ENCODE results near the gene INAFM2.

Gene INAFM2

GRCh38 chr15:40293006-40293405 is 30.5 kb upstream of the INAFM2 start:
- TF ChIP-seq EZH2 (IDR thresholded peaks at IDR 0.05; ENCODE audit: borderline replicate concordance, low read length): no peak
- TF ChIP-seq CTCF (IDR thresholded peaks at IDR 0.05; ENCODE audit: low read length): no peak
- no peaks in the 10 kb centered on the region for H3K36me3 ChIP-seq (ENCODE audit: insufficient read depth, low read length)

GRCh38 chr15:40293905-40294895 is 29.3 kb upstream of the INAFM2 start:
- Histone ChIP-seq H3K4me3 (ENCODE audit: low read depth, low read length, poor library complexity, severe bottlenecking) (no peak overlapping the region), H3F3A (ENCODE audit: insufficient read depth, low read length) (no peaks in the 10 kb centered on the region), H3K27ac (ENCODE audit: low read depth, low read length, poor library complexity, severe bottlenecking) (no peak overlapping the region), H3K36me3 (ENCODE audit: insufficient read depth, low read length) (no peaks in the 10 kb centered on the region), H4K20me1 (ENCODE audit: insufficient read depth, low read length) (no peaks in the 10 kb centered on the region), H2AFZ (ENCODE audit: low read length) (no peak overlapping the region), H3K4me1 (ENCODE audit: insufficient read depth, low read length, severe bottlenecking) (no peaks in the 10 kb centered on the region), H3K9ac (ENCODE audit: low read length) (no peak overlapping the region), H3K27me3 (ENCODE audit: insufficient read depth, low read length) (peaks cover 6% of the 10 kb centered on the region; the same call in 1 of the 2 replicates), H3K9me2 (ENCODE audit: low read depth, low read length) (no peaks in the 10 kb centered on the region), H3K4me2 (ENCODE audit: low read length) (no peak overlapping the region), H3K79me2 (ENCODE audit: insufficient read depth, low read length) (no peaks in the 10 kb centered on the region), H3K9me3 (ENCODE audit: low read length) (no peaks in the 10 kb centered on the region)
- TF ChIP-seq EZH2 (IDR thresholded peaks at IDR 0.05; ENCODE audit: borderline replicate concordance, low read length) (no peak), CTCF (IDR thresholded peaks at IDR 0.05; ENCODE audit: low read length) (no peak)

More at GRCh38 chr15:40293006-40293405, 30.5 kb upstream of the INAFM2 start:
- no peak overlapping the region for H3K4me3 ChIP-seq (ENCODE audit: low read depth, low read length, poor library complexity, severe bottlenecking)
- H3K4me1 ChIP-seq (ENCODE audit: insufficient read depth, low read length, severe bottlenecking): no peaks in the 10 kb centered on the region
- no peak overlapping the region for H3K4me2 ChIP-seq (ENCODE audit: low read length)
- no peaks in the 10 kb centered on the region for H3K9me2 ChIP-seq (ENCODE audit: low read depth, low read length)
- peaks cover 6% of the 10 kb centered on the region; the same call in 1 of the 2 replicates for H3K27me3 ChIP-seq (ENCODE audit: insufficient read depth, low read length)
- no peak overlapping the region for H2AFZ ChIP-seq (ENCODE audit: low read length)
- H4K20me1 ChIP-seq (ENCODE audit: insufficient read depth, low read length): no peaks in the 10 kb centered on the region
- H3K79me2 ChIP-seq (ENCODE audit: insufficient read depth, low read length): no peaks in the 10 kb centered on the region
- no peak overlapping the region for H3K27ac ChIP-seq (ENCODE audit: low read depth, low read length, poor library complexity, severe bottlenecking)
- H3K9me3 ChIP-seq (ENCODE audit: low read length): no peaks in the 10 kb centered on the region
- H3K9ac ChIP-seq (ENCODE audit: low read length): no peak overlapping the region
- no peaks in the 10 kb centered on the region for H3F3A ChIP-seq (ENCODE audit: insufficient read depth, low read length)

- H4K20me1 ChIP-seq (ENCODE audit: insufficient read depth, low read length): no peaks in the 10 kb centered on the region
- H3K4me1 ChIP-seq (ENCODE audit: insufficient read depth, low read length, severe bottlenecking): no peaks in the 10 kb centered on the region
- TF ChIP-seq EZH2 (IDR thresholded peaks at IDR 0.05; ENCODE audit: borderline replicate concordance, low read length) (no peak), CTCF (IDR thresholded peaks at IDR 0.05; ENCODE audit: low read length) (no peak)
- H3F3A ChIP-seq (ENCODE audit: insufficient read depth, low read length): no peaks in the 10 kb centered on the region
- H3K4me3 ChIP-seq (ENCODE audit: low read depth, low read length, poor library complexity, severe bottlenecking): no peak overlapping the region
- no peaks in the 10 kb centered on the region; the same call in 1 of the 2 replicates for H3K36me3 ChIP-seq (ENCODE audit: insufficient read depth, low read length)
- no peaks in the 10 kb centered on the region for H3K9me2 ChIP-seq (ENCODE audit: low read depth, low read length)
- no peak overlapping the region for H3K9ac ChIP-seq (ENCODE audit: low read length)
- H2AFZ ChIP-seq (ENCODE audit: low read length): no peak overlapping the region
- H3K27ac ChIP-seq (ENCODE audit: low read depth, low read length, poor library complexity, severe bottlenecking): no peak overlapping the region
- no peak overlapping the region for H3K4me2 ChIP-seq (ENCODE audit: low read length)
- H3K9me3 ChIP-seq (ENCODE audit: low read length): peaks cover under 1% of the 10 kb centered on the region
- H3K79me2 ChIP-seq (ENCODE audit: insufficient read depth, low read length): no peaks in the 10 kb centered on the region
- H3K27me3 ChIP-seq (ENCODE audit: insufficient read depth, low read length): peaks cover 7% of the 10 kb centered on the region; the same call in 1 of the 2 replicates
Measured at GRCh38 chr15:40295297-40295696, 28.2 kb upstream of the INAFM2 start.

Data from OCI-LY1 (cell line).